Ovary (tissue), 9 donors: Measurements from ENCODE around the gene FAM193A. TPM values are rescaled to one million over a fixed set of nuclear protein-coding genes. Genes with fewer than 3 reads are reported as not detected.
"Not testable (repeated sequence)": the region's sequence is repeated elsewhere in the genome, so short reads cannot be mapped to it uniquely, and the experiment has no call there.

Experiments used
- DNase-seq, 5 donors: peaks; one replicate each; pipeline ENCODE4 v3.0.0-alpha.2; 2019 to 2020
- H3K27ac ChIP-seq, 2 donors: fragments of 200-600 bp; one replicate each; pipeline versions ENCODE4 v1.5.1 to v1.8.0; 2019 to 2022
- H3K27me3 ChIP-seq: fragments of 200-600 bp; one replicate; pipeline ENCODE4 v1.8.0; 2022
- H3K36me3 ChIP-seq: fragments of 200-600 bp; sonication (generic); one replicate; pipeline ENCODE4 v1.5.1; 2019
- H3K4me1 ChIP-seq: one replicate; pipeline ENCODE4 v1.8.1; 2013; ENCODE audit warnings: mild to moderate bottlenecking, moderate library complexity; ENCODE audit not compliant: insufficient read depth
- H3K4me3 ChIP-seq: fragments of 200-600 bp; sonication (generic); one replicate; pipeline ENCODE4 v1.5.1; 2017
- H3K9me3 ChIP-seq, 2 donors: fragments of 200-600 bp in 1 of 2; sonication (generic) in 1 of 2; one replicate each; pipeline versions ENCODE4 v1.5.1 to v1.8.1; 2013 to 2019; ENCODE audit warnings: mild to moderate bottlenecking in 1 of 2, moderate library complexity in 1 of 2
- EP300 ChIP-seq: sonication (generic); formaldehyde crosslinking; IDR thresholded peaks from one replicate; pipeline ENCODE4 v1.6.1; 2017; ENCODE audit warnings: antibody characterized with exemption
- POLR2A ChIP-seq: fragments of 450-650 bp; IDR thresholded peaks from one replicate; pipeline ENCODE4 v1.6.1; 2017; ENCODE audit warnings: antibody characterized with exemption, mild to moderate bottlenecking, moderate library complexity
- WGBS, 3 donors: extraction: QIAGEN DNeasy Blood & Tissue Kit in 1 of 3; methylation state at CpG; one replicate each; pipeline versions ENCODE4 v1.1.5 to v1.1.7; 2013 to 2017; 5-methylcytosine and 5-hydroxymethylcytosine counted together
- intact Hi-C, 4 donors: fragments of 100-400 bp; cut with DNase I; formaldehyde crosslinking; loops; one replicate each; pipeline versions ENCODE4 v1.11.0 to v1.15.1; 2022 to 2023
- polyA plus RNA-seq, 2 donors: library from polyadenylated mRNA; stranded (reverse); fragments of 200-250 nt in 1 of 2; fragments of 350-450 nt in 1 of 2; fragmentation: Illumina TruSeq in 1 of 2; extraction: RNeasy Lipid Tissue Mini Kit (QIAGEN cat#74804) in 1 of 2; gene quantifications; one replicate each; pipeline ENCODE4 v1.2.3, GENCODE V29; 2013 to 2014
- total RNA-seq, 7 donors: library from RNA; depleted of rRNA in 2 of 7; stranded (reverse); fragments of >200 nt in 2 of 7; fragmentation: NEBNext Ultra II Directional in 3 of 7; extraction: Animal tissue kit (Norgen Biotek cat#: 25700) in 3 of 7; gene quantifications; one replicate each; pipeline versions ENCODE4 v1.1.0 to v1.2.4, GENCODE V29; 2016 to 2023
- TF ChIP-seq, protein P1 (sequence below), 3 donors: fragments of 450-650 bp in 2 of 3; fragments of 200-600 bp in 1 of 3; IDR thresholded peaks; one replicate each; pipeline versions ENCODE4 v1.5.1 to v1.8.0; 2016 to 2022; ENCODE audit warnings: antibody characterized with exemption in 3 of 3, mild to moderate bottlenecking in 1 of 3
- donor health status: DM: no; HTN: no; CAD: no; lungs with moderate emphysema.
- donor health status: DM: no; HTN: no; CAD: no.
- donor health status: Bipolar disorder and iron deficiency.
- donor health status: DM: yes; HTN: yes; CAD: no.
- donor health status: DM: no; HTN: no; CAD: no.
- donor health status: DM: yes; HTN: yes; CAD: no.

The FAM193A gene
- total and polyA plus RNA-seq, 9 donors: 16.0 to 39.1 (median 28.7) TPM

- no peaks in the 10 kb centered on the region for H3K27me3 ChIP-seq
- H3K27ac ChIP-seq: no peak overlapping the region
- no peak for DNase-seq
- no peak overlapping the region for H3K4me3 ChIP-seq
- TF ChIP-seq EP300 (no peak), POLR2A (no peak)
- TF ChIP-seq, protein P1, sequence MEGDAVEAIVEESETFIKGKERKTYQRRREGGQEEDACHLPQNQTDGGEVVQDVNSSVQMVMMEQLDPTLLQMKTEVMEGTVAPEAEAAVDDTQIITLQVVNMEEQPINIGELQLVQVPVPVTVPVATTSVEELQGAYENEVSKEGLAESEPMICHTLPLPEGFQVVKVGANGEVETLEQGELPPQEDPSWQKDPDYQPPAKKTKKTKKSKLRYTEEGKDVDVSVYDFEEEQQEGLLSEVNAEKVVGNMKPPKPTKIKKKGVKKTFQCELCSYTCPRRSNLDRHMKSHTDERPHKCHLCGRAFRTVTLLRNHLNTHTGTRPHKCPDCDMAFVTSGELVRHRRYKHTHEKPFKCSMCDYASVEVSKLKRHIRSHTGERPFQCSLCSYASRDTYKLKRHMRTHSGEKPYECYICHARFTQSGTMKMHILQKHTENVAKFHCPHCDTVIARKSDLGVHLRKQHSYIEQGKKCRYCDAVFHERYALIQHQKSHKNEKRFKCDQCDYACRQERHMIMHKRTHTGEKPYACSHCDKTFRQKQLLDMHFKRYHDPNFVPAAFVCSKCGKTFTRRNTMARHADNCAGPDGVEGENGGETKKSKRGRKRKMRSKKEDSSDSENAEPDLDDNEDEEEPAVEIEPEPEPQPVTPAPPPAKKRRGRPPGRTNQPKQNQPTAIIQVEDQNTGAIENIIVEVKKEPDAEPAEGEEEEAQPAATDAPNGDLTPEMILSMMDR (IDR thresholded peaks at IDR 0.05): no peak
- intact Hi-C loops: no loop called here
- no peaks in the 10 kb centered on the region for H3K36me3 ChIP-seq
- WGBS, 3 donors: 93 to 95% (median 93%) methylated on average over 9 of the region's 9 CpGs
- H3K4me1 ChIP-seq: no peaks in the 10 kb centered on the region
- H3K9me3 ChIP-seq: no peaks in the 10 kb centered on the region
These were observed 9.9 kb upstream of the FAM193A start for GRCh38 chr4:2526559-2526958.

- WGBS, 3 donors: 66 to 74% (median 68%) methylated on average over 5 of the region's 5 CpGs
- H3K27ac ChIP-seq: peak overlapping the region; percentile 72 to 89
- H3K27me3 ChIP-seq: no peaks in the 10 kb centered on the region
- intact Hi-C loops: loop anchor here in 2 of 4 donors (5.0 to 10.0 kb wide), 5 partner anchors 70 to 400 kb away; partner anchors contain the start of genes MXD4 (in 1 of the 2) and RNF4 (in 1 of the 2)
- H3K4me1 ChIP-seq: peaks cover 8% of the 10 kb centered on the region
- no peaks in the 10 kb centered on the region for H3K9me3 ChIP-seq
- no peak for DNase-seq
- no peak overlapping the region for H3K4me3 ChIP-seq
- H3K36me3 ChIP-seq: no peaks in the 10 kb centered on the region
- TF ChIP-seq POLR2A (no peak), EP300 (no peak)
- TF ChIP-seq, protein P1 (IDR thresholded peaks at IDR 0.05): no peak
These were observed 1.5 kb upstream of the FAM193A start for GRCh38 chr4:2534904-2535375.

DNA sequence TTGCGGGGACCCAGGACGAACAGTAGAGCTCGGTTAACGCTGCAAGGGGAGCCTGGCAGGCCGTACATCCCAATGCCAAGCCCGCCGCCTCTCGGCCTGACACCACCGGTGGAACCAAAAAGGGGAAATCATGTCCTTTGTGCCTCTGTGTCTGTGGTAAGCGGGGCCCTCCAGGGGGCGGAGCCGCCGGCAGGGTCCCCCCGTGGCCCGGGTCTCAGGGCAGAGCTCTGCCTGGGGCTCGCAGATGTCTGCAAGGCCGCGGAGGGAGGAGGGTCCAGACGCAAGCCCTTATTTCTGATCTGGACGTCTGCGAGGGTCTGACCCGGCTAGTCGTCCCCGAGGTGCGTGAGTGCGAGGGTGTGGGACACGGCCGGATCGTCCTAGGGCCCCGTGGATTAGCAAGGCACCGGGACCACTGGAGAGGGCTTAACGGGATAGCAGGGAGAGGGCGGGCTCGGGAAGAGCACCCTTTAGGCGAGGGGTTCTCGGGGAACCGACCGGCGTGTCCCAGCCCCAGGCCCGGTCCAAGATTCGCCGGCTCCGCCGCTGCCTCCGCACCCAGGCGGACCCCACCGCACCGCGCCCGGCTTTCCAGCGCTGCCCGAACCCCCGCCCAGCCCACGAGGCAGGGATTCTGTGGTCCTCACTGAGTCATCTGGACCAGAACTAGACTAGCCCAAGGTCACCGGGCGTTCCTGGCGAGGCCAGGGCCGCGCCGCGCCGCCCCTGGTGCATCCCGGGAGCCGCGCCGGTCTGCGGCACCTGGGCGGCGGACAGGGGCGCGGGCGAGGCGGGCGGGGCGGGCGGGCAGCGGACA lies 863 bp upstream of the FAM193A start:
- DNase-seq: peak in 4 of 5 donors; percentile 81 to 87 (median 84)
- TF ChIP-seq POLR2A: peak; percentile 60
- TF ChIP-seq EP300: no peak
- TF ChIP-seq, protein P1 (IDR thresholded peaks at IDR 0.05): peak in 1 of 3 donors; percentile 11
- peak overlapping the region; percentile 72 to 89 for H3K27ac ChIP-seq
- peak overlapping the region; percentile 49 for H3K4me3 ChIP-seq
- H3K36me3 ChIP-seq: no peaks in the 10 kb centered on the region
- no peaks in the 10 kb centered on the region for H3K9me3 ChIP-seq
- peaks cover 8% of the 10 kb centered on the region for H3K4me1 ChIP-seq
- H3K27me3 ChIP-seq: no peaks in the 10 kb centered on the region
- 2 to 6% (median 4%) methylated on average over 49 to 77 of the region's 77 CpGs for whole genome bisulfite sequencing, 3 donors
- intact Hi-C loops: loop anchor here in 2 of 4 donors (5.0 to 10.0 kb wide), 5 partner anchors 71 to 399 kb away; partner anchors contain the start of genes MXD4 (in 1 of the 2) and RNF4 (in 1 of the 2)

DNA sequence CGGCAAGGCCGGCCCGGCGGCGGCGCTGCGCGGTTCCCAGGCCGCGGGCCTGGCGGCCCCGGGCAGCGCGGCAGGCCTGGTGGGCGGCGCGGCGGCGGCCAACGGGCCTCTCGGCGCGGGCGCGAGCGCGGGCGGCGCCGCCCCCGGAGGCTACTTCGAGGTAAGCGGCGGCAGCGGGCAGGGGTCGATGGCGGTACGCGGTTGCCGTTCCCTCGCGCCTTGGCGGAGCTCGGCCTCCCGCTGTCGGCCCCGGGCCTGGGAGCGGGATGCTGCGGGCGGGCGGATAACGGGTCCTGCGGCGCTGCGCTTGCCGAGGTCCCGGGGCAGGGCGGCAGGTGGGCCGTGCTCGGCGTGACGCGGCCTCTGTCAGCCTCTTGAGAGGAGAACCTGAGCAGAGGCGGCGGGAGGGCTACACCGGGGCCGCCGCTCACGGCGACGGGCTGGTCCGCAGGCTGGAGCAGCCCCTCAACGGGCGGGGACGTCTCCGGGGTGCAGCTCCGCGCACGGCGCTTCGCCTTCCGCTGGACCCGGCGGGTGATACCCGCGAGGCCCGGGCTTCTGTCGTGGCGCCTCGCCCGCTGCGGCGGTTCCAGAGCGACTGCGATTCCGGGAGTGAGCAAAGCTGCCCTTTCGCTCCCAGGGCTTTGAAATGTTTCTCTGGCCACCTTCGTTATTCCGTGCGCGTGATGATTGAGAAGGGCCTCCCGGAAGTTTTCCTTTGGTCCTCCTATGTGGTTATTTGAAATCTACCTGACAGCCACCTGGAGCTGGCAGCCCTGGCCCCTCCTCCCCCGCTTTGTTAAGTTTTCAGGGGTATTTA lies 774 bp downstream of the FAM193A start:
- Histone ChIP-seq H3K27me3 (no peaks in the 10 kb centered on the region), H3K36me3 (no peaks in the 10 kb centered on the region), H3K4me3 (peak overlapping the region; percentile 97), H3K27ac (peak overlapping the region; percentile 71 to 90), H3K9me3 (no peaks in the 10 kb centered on the region), H3K4me1 (peaks cover 8% of the 10 kb centered on the region)
- intact Hi-C loops: loop anchor here in 2 of 4 donors (5.0 to 10.0 kb wide), 5 partner anchors 72 to 398 kb away; partner anchors contain the start of genes MXD4 (in 1 of the 2) and RNF4 (in 1 of the 2)
- TF ChIP-seq POLR2A: no peak
- TF ChIP-seq, protein P1 (IDR thresholded peaks at IDR 0.05): no peak
- TF ChIP-seq EP300: no peak
- 0% methylated on average over 48 to 103 of the region's 103 CpGs for WGBS, 3 donors
- peak; percentile 38 to 74 (median 63) for DNase-seq

DNA sequence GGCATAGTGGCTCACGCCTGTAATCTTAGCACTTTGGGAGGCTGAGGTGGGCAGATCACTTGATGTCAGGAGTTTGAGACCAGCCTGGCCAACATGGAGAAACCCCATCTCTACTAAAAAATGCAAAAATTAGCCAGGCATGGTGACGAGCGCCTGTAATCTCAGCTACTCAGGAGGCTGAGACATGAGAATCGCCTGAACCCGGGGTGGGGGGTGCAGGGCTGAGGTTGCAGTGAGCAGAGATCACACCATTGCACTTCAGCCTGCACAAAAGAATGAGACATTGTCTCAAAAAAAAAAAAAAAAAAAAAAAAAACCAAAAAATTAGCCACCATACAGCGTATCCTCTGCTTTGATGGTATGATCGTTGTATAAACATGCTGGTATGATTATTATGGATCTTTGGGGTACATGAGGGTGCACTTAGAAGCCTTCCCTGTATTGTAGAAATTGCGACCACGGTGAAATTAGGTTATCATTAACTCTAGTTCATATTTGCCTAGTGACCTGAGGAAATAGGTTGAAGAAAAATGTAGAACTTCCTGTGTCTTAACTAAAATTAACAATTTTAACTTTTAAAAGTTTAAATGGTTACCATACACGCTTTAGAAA lies 7.2 kb downstream of the FAM193A start:
- H3K36me3 ChIP-seq, H3K4me1 ChIP-seq, H3K27ac ChIP-seq, H3K9me3 ChIP-seq, H3K27me3 ChIP-seq, intact Hi-C loops, H3K4me3 ChIP-seq: not testable (repeated sequence)
- DNase-seq: peak in 1 of 5 donors; percentile 13
- WGBS, 3 donors: 90 to 93% (median 92%) methylated on average over 10 of the region's 10 CpGs
